HEK293 (cell line): ENCODE results near the gene OPTN.

Source experiments
- HOXC10 ChIP-seq: sonication (generic); formaldehyde crosslinking; IDR thresholded peaks from 2 replicates; pipeline ENCODE4 v1.8.1; 2023; ENCODE audit warnings: mild to moderate bottlenecking, missing genetic modification reagents
- SALL2 ChIP-seq: fragments of 450-650 bp; formaldehyde crosslinking; IDR thresholded peaks from 2 replicates; pipeline ENCODE4 v1.5.0; 2017; ENCODE audit warnings: missing biosample characterization, mild to moderate bottlenecking, missing genetic modification characterization, borderline replicate concordance
- TRIM28 ChIP-seq: IDR thresholded peaks from 2 replicates; pipeline ENCODE4 v1.6.1; 2011; ENCODE audit warnings: low read length, control low read depth, borderline replicate concordance
- ZBTB48 ChIP-seq: fragments of 450-650 bp; formaldehyde crosslinking; IDR thresholded peaks from 2 replicates; pipeline ENCODE4 v1.5.1; 2016; ENCODE audit warnings: missing biosample characterization, missing genetic modification characterization
- ZFHX2 ChIP-seq: fragments of 450-650 bp; formaldehyde crosslinking; conservative IDR thresholded peaks from 2 replicates; pipeline ENCODE4 v1.5.1; 2016; ENCODE audit warnings: missing biosample characterization, missing genetic modification characterization
- ZNF24 ChIP-seq: fragments of 450-650 bp; formaldehyde crosslinking; IDR thresholded peaks from 2 replicates; pipeline ENCODE4 v1.5.1; 2016; ENCODE audit warnings: missing biosample characterization, missing genetic modification characterization
- ZNF350 ChIP-seq: fragments of 450-650 bp; formaldehyde crosslinking; IDR thresholded peaks from 2 replicates; pipeline ENCODE4 v1.5.0; 2017; ENCODE audit warnings: missing biosample characterization, mild to moderate bottlenecking, missing genetic modification characterization
- ZNF560 ChIP-seq: fragments of 450-650 bp; formaldehyde crosslinking; IDR thresholded peaks from 2 replicates; pipeline ENCODE4 v1.5.1; 2017; ENCODE audit warnings: missing biosample characterization, missing genetic modification characterization, borderline replicate concordance
- ZNF571 ChIP-seq: fragments of 450-650 bp; formaldehyde crosslinking; IDR thresholded peaks from 2 replicates; pipeline ENCODE4 v1.5.0; 2017; ENCODE audit warnings: missing biosample characterization, missing genetic modification characterization
- ZNF830 ChIP-seq: fragments of 450-650 bp; IDR thresholded peaks from 2 replicates; pipeline ENCODE4 v1.5.0; 2018; ENCODE audit warnings: missing biosample characterization, missing genetic modification characterization, low read depth, mild to moderate bottlenecking, moderate library complexity
- TF ChIP-seq, protein P1 (sequence below): fragments of 450-650 bp; formaldehyde crosslinking; IDR thresholded peaks from 2 replicates; pipeline ENCODE4 v1.5.1; 2017; ENCODE audit warnings: missing biosample characterization, mild to moderate bottlenecking, missing genetic modification characterization, moderate library complexity
- TF ChIP-seq, protein P2 (sequence below): fragments of 450-650 bp; formaldehyde crosslinking; IDR thresholded peaks from 2 replicates; pipeline ENCODE4 v1.5.1; 2016; ENCODE audit warnings: missing biosample characterization, missing genetic modification characterization
- TF ChIP-seq, protein P3 (sequence below): fragments of 450-650 bp; formaldehyde crosslinking; IDR thresholded peaks from 2 replicates; pipeline ENCODE4 v1.5.1; 2016; ENCODE audit warnings: missing biosample characterization, missing genetic modification characterization
- TF ChIP-seq, protein P4 (sequence below): sonication (generic); formaldehyde crosslinking; IDR thresholded peaks from 2 replicates; pipeline ENCODE4 v1.8.1; 2022; ENCODE audit warnings: mild to moderate bottlenecking, moderate library complexity, missing genetic modification reagents
- TF ChIP-seq, protein P5 (sequence below): fragments of 450-650 bp; formaldehyde crosslinking; conservative IDR thresholded peaks from 2 replicates; pipeline ENCODE4 v1.5.1; 2016; ENCODE audit warnings: low read depth, missing biosample characterization, missing genetic modification characterization
- TF ChIP-seq, protein P6 (sequence below): fragments of 450-650 bp; formaldehyde crosslinking; IDR thresholded peaks from 2 replicates; pipeline ENCODE4 v1.5.1; 2016; ENCODE audit warnings: missing biosample characterization, missing genetic modification characterization

OPTN gene

DNA sequence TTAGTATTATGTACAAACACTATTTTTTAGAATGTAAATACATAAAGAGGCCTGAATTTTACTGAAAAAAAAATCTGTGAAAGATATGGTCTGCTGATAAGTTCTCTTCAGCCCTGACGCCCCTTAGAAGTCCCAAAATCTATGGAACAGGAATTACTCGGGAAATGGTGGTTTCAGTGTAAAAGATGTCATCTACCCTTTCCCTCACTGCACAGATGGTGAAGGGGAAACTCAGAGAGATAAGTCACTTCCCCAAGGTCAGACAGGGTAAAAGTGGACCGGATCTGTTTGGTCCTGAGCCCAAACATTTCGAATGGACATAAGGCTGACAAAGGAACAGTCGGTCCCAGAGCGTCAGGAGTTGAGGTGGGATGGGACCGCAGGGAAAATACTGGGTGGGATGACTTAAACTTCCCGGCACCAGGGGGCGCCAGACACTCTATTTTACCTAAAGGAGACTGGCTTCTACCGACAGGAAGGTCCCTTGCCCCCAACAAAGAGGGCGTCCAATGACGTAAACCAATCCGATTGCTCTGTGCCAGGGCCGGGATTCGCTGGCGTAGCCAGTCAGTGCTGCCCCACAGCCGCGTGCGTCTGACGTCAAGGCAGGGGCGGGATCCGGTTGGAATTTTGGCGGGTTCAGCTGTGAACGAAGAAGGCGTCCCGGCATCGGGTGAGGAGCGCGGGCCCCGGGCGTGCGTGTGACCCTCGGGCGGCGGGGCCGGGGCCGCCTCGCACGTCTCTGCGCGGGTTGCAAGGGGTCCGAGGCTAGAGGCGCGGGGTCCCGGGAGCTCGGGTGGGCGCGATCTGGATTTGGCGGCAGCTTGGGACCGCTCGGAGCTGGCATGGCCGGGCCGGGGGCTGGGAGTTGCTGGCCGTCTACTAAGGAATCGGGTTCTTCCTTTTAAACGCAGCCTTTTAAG, 61.2 kb downstream of the OPTN start, which contains the start of gene MCM10 (continued):
- TF ChIP-seq, protein P1, sequence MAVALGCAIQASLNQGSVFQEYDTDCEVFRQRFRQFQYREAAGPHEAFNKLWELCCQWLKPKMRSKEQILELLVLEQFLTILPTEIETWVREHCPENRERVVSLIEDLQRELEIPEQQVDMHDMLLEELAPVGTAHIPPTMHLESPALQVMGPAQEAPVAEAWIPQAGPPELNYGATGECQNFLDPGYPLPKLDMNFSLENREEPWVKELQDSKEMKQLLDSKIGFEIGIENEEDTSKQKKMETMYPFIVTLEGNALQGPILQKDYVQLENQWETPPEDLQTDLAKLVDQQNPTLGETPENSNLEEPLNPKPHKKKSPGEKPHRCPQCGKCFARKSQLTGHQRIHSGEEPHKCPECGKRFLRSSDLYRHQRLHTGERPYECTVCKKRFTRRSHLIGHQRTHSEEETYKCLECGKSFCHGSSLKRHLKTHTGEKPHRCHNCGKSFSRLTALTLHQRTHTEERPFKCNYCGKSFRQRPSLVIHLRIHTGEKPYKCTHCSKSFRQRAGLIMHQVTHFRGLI = no peak
- TF ChIP-seq ZNF24 (tag by site-specific recombination) (no peak), ZNF830 (tag by site-specific recombination) (no peak), ZNF350 (tag by site-specific recombination) (no peak), SALL2 (tag by site-specific recombination) (no peak), HOXC10 (CRISPR knock-in tag) (no peak), ZNF571 (tag by site-specific recombination) (no peak), ZNF560 (no peak), ZFHX2 (peak; percentile 65), ZBTB48 (tag by site-specific recombination) (peak; percentile 81), TRIM28 (no peak)
- TF ChIP-seq, protein P2, sequence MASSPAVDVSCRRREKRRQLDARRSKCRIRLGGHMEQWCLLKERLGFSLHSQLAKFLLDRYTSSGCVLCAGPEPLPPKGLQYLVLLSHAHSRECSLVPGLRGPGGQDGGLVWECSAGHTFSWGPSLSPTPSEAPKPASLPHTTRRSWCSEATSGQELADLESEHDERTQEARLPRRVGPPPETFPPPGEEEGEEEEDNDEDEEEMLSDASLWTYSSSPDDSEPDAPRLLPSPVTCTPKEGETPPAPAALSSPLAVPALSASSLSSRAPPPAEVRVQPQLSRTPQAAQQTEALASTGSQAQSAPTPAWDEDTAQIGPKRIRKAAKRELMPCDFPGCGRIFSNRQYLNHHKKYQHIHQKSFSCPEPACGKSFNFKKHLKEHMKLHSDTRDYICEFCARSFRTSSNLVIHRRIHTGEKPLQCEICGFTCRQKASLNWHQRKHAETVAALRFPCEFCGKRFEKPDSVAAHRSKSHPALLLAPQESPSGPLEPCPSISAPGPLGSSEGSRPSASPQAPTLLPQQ = peak; percentile 73
- TF ChIP-seq, protein P3, sequence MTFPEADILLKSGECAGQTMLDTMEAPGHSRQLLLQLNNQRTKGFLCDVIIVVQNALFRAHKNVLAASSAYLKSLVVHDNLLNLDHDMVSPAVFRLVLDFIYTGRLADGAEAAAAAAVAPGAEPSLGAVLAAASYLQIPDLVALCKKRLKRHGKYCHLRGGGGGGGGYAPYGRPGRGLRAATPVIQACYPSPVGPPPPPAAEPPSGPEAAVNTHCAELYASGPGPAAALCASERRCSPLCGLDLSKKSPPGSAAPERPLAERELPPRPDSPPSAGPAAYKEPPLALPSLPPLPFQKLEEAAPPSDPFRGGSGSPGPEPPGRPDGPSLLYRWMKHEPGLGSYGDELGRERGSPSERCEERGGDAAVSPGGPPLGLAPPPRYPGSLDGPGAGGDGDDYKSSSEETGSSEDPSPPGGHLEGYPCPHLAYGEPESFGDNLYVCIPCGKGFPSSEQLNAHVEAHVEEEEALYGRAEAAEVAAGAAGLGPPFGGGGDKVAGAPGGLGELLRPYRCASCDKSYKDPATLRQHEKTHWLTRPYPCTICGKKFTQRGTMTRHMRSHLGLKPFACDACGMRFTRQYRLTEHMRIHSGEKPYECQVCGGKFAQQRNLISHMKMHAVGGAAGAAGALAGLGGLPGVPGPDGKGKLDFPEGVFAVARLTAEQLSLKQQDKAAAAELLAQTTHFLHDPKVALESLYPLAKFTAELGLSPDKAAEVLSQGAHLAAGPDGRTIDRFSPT = peak; percentile 82
- TF ChIP-seq, protein P4, sequence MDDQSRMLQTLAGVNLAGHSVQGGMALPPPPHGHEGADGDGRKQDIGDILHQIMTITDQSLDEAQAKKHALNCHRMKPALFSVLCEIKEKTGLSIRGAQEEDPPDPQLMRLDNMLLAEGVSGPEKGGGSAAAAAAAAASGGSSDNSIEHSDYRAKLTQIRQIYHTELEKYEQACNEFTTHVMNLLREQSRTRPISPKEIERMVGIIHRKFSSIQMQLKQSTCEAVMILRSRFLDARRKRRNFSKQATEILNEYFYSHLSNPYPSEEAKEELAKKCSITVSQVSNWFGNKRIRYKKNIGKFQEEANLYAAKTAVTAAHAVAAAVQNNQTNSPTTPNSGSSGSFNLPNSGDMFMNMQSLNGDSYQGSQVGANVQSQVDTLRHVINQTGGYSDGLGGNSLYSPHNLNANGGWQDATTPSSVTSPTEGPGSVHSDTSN (CRISPR knock-in tag) = peak; percentile 74; the same call in 1 of the 2 replicates
- TF ChIP-seq, protein P5, sequence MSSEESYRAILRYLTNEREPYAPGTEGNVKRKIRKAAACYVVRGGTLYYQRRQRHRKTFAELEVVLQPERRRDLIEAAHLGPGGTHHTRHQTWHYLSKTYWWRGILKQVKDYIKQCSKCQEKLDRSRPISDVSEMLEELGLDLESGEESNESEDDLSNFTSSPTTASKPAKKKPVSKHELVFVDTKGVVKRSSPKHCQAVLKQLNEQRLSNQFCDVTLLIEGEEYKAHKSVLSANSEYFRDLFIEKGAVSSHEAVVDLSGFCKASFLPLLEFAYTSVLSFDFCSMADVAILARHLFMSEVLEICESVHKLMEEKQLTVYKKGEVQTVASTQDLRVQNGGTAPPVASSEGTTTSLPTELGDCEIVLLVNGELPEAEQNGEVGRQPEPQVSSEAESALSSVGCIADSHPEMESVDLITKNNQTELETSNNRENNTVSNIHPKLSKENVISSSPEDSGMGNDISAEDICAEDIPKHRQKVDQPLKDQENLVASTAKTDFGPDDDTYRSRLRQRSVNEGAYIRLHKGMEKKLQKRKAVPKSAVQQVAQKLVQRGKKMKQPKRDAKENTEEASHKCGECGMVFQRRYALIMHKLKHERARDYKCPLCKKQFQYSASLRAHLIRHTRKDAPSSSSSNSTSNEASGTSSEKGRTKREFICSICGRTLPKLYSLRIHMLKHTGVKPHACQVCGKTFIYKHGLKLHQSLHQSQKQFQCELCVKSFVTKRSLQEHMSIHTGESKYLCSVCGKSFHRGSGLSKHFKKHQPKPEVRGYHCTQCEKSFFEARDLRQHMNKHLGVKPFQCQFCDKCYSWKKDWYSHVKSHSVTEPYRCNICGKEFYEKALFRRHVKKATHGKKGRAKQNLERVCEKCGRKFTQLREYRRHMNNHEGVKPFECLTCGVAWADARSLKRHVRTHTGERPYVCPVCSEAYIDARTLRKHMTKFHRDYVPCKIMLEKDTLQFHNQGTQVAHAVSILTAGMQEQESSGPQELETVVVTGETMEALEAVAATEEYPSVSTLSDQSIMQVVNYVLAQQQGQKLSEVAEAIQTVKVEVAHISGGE (tag by site-specific recombination) = peak; percentile 65
- TF ChIP-seq, protein P6, sequence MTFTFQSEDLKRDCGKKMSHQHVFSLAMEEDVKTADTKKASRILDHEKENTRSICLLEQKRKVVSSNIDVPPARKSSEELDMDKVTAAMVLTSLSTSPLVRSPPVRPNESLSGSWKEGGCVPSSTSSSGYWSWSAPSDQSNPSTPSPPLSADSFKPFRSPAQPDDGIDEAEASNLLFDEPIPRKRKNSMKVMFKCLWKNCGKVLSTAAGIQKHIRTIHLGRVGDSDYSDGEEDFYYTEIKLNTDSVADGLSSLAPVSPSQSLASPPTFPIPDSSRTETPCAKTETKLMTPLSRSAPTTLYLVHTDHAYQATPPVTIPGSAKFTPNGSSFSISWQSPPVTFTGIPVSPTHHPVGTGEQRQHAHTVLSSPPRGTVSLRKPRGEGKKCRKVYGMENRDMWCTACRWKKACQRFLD (tag by site-specific recombination) = no peak
- TF ChIP-seq, all 188 proteins: peak for 45
